ENCODE results near the gene GAB2.

The GAB2 gene

DNA sequence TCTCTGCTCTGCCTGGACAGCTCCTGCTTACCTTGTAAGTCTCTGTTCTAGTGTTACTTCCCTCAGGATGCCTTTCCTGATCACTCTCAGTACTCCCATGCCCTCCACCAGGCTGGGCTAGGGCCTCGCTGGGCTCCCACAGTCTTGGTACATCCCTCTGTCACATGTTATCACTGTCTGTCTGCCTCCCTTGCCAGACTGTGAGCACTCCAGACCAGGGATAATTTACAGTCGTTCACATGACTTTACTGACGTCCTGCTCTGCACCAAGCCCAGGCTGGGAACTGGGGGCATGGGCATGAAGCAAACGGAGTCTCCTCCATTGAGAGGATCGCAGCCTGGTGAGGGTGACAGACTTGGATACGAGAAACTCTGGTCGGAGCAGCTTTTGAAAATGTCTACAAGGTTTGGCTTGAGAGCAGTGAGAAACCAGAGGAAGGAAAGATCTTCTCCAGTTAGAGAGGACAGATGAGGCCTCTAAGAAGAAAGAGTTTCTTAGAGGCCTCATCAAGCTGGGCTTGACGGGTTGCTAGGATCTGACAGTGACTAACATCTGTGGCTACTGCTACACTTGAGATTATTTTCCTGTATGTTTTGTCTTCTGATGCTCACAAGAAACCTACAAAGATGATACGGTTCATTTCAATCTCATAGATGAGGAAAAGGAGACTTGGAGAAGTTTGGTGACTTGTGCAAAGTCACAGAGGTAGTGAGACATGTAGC is 216.4 kb downstream of the GAB2 start:
- no peak for DNase-seq (ENCODE audit: extremely low read depth, low read depth)
- TF ChIP-seq, protein P1, sequence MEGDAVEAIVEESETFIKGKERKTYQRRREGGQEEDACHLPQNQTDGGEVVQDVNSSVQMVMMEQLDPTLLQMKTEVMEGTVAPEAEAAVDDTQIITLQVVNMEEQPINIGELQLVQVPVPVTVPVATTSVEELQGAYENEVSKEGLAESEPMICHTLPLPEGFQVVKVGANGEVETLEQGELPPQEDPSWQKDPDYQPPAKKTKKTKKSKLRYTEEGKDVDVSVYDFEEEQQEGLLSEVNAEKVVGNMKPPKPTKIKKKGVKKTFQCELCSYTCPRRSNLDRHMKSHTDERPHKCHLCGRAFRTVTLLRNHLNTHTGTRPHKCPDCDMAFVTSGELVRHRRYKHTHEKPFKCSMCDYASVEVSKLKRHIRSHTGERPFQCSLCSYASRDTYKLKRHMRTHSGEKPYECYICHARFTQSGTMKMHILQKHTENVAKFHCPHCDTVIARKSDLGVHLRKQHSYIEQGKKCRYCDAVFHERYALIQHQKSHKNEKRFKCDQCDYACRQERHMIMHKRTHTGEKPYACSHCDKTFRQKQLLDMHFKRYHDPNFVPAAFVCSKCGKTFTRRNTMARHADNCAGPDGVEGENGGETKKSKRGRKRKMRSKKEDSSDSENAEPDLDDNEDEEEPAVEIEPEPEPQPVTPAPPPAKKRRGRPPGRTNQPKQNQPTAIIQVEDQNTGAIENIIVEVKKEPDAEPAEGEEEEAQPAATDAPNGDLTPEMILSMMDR (IDR thresholded peaks at IDR 0.05; ENCODE audit: low read depth, low read length) = no peak

GRCh38 chr11:78200553-78200952 is 217.1 kb downstream of the GAB2 start:
- TF ChIP-seq, protein P1 (IDR thresholded peaks at IDR 0.05; ENCODE audit: low read depth, low read length) = no peak

DNA sequence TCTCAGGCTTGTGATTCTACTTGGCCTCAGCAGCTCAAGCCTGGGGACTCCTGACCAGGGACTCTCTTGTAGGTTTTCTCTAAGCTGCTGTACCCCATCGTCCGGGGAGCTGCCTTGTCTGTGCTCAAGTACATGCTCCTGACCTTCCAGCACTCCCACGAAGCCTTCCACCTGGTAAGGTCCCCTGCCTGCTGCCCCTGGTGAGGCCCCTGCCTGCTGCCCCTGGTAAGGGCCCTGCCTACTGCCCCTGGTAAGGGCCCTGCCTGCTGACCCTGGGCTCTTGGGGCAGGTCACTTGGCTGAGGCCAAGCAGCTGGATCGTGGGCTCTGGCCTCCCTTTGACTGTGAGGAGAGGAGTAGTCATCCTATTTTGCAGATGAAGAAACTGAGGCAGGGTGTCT is 217.6 kb downstream of the GAB2 start:
- TF ChIP-seq, protein P1 (IDR thresholded peaks at IDR 0.05; ENCODE audit: low read depth, low read length) = no peak
- DNase-seq (ENCODE audit: extremely low read depth, low read depth) = no peak

More at GRCh38 chr11:78200553-78200952, 217.1 kb downstream of the GAB2 start:
- DNase-seq (ENCODE audit: extremely low read depth, low read depth) = no peak

DNA sequence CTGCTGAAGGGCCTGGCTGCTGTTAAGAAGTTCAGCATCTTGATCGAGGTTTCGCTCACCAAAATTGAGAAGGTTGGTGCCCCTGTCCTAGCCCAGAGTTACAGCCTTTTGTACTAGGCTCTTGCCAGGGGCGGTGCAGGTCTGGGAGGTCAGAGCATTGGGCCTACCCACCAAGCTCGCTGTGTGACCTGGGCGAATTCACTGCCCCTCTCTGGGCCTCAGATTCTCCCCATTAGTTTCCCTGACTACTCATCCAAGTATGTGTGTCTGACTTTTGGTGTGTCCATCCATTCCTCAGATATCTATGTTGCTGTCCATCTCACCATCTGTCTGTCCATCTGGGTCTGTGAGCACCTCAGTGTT is 218.0 kb downstream of the GAB2 start:
- TF ChIP-seq, protein P1 (IDR thresholded peaks at IDR 0.05; ENCODE audit: low read depth, low read length) = no peak
- no peak for DNase-seq (ENCODE audit: extremely low read depth, low read depth)

GRCh38 chr11:78199015-78199652 is 218.5 kb downstream of the GAB2 start:
- TF ChIP-seq, protein P1 (IDR thresholded peaks at IDR 0.05; ENCODE audit: low read depth, low read length) = no peak

GRCh38 chr11:78197816-78198215 is 219.8 kb downstream of the GAB2 start:
- TF ChIP-seq, protein P1 (IDR thresholded peaks at IDR 0.05; ENCODE audit: low read depth, low read length) = no peak
- DNase-seq (ENCODE audit: extremely low read depth, low read depth) = no peak

More at GRCh38 chr11:78199015-78199652, 218.5 kb downstream of the GAB2 start:
- DNase-seq (ENCODE audit: extremely low read depth, low read depth) = no peak

DNA sequence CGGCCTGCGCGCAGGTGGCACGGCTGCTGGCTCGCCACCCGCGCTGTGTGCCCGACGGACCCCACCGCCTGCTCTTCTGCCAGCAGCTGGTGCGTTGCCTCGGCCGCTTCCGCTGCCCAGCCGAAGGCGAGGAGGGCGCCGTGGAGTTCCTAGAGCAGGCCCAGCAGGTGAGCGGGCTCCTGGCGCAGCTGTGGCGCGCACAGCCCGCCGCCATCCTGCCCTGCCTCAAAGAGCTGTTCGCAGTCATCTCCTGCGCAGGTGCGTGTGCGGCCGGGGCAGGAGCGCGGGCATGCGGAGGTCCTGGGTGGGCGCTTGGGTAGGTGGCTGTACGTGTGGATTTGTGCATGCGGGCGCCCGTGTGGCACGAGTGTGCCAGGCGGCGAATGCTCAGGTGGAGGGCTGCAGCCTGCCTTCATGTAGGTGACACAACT is 220.9 kb downstream of the GAB2 start:
- DNase-seq (ENCODE audit: extremely low read depth, low read depth) = no peak
- TF ChIP-seq, protein P1 (IDR thresholded peaks at IDR 0.05; ENCODE audit: low read depth, low read length) = no peak
